OCI-LY7 (cell line): ENCODE results near the gene SHOC2.

Experiments used
- CTCF ChIP-seq: fragments of 200-600 bp; sonication (generic); conservative IDR thresholded peaks from 2 replicates; pipeline ENCODE4 v1.5.1; 2014; ENCODE audit warnings: mild to moderate bottlenecking, antibody characterized with exemption, low read length, moderate library complexity, mixed read lengths
- EZH2phosphoT487 ChIP-seq: fragments of 200-600 bp; sonication (generic); IDR thresholded peaks from 2 replicates; pipeline ENCODE4 v1.6.1; 2018; ENCODE audit warnings: low read depth, borderline replicate concordance, mild to moderate bottlenecking, mixed run types, antibody characterized with exemption, low read length, moderate library complexity, mixed read lengths

GRCh38 chr10:110985497-110986275, 66.3 kb downstream of the SHOC2 start:
- TF ChIP-seq CTCF (no peak), EZH2phosphoT487 (no peak)
